Endothelial cell of umbilical vein (primary cell): ENCODE results near the gene MAPK11. TPM values are rescaled to one million over a fixed set of nuclear protein-coding genes. Genes with fewer than 3 reads are reported as not detected.

Source experiments
- BruUV-seq: library from RNA; stranded (reverse); fragments of 400-500 nt; replicated peaks from 2 replicates; lab custom pipeline; 2021; lab: Mats Ljungman, UMichigan
- CTCF ChIA-PET: fragments of 300-600, 350-600 bp; sonication (Branson Sonifier 250); formaldehyde crosslinking; loops from one replicate; lab custom pipeline; 2021; ENCODE audit warnings: antibody characterized with exemption, inconsistent platforms; lab: Charles Lee
- POLR2A ChIA-PET: fragments of 300-600, 350-600 bp; sonication (Branson Sonifier 250); formaldehyde crosslinking; loops from one replicate; lab custom pipeline; 2021; ENCODE audit warnings: antibody characterized with exemption, inconsistent platforms; lab: Charles Lee
- DNase-seq: peaks from one replicate; pipeline ENCODE4 v3.0.0-alpha.2; 2011; ENCODE audit warnings: low read depth, low spot score
- FAIRE-seq: peaks from 2 replicates; lab custom pipeline; 2011; peaks lifted over from hg19 to GRCh38; lab: Jason Lieb, UNC
- H2AFZ ChIP-seq: 2 replicates; pipeline ENCODE4 v1.6.0; 2012; ENCODE audit warnings: low read depth, low read length, control low read depth, inconsistent platforms
- H3K27ac ChIP-seq: 2 replicates; pipeline ENCODE4 v1.5.1; 2011; ENCODE audit warnings: low read depth, mild to moderate bottlenecking, control low read depth, low read length, moderate library complexity; ENCODE audit not compliant: insufficient read depth
- H3K27me3 ChIP-seq, 2 experiments: 2 replicates each; pipeline versions ENCODE4 v1.6.0 to v1.6.1; 2011; ENCODE audit warnings: low read length in 2 of 2, mixed read lengths in 1 of 2; ENCODE audit not compliant: control insufficient read depth in 2 of 2, insufficient read depth in 2 of 2
- H3K36me3 ChIP-seq, 2 experiments: 2 replicates in 1 of 2; 3 replicates in 1 of 2; pipeline ENCODE4 v1.5.1; 2011; ENCODE audit warnings: low read length in 2 of 2, mild to moderate bottlenecking in 1 of 2, moderate library complexity in 1 of 2; ENCODE audit not compliant: control insufficient read depth in 2 of 2, insufficient read depth in 2 of 2; ENCODE audit errors: extremely low read depth in 1 of 2
- H3K4me1 ChIP-seq: 3 replicates; pipeline ENCODE4 v1.5.1; 2011; ENCODE audit warnings: mild to moderate bottlenecking, low read length; ENCODE audit not compliant: control insufficient read depth, insufficient read depth; ENCODE audit errors: extremely low read depth
- H3K4me2 ChIP-seq: 2 replicates; pipeline ENCODE4 v1.6.1; 2011; ENCODE audit warnings: low read length, control low read depth, mixed read lengths; ENCODE audit not compliant: insufficient read depth
- H3K4me3 ChIP-seq, 3 experiments: fragments of 200-600 bp in 1 of 3; sonication (generic), shearing (Covaris generic) in 1 of 3; replicated peaks in 1 of 3; 2 replicates each; pipeline ENCODE4 v1.5.1; 2011 to 2016; ENCODE audit warnings: control low read depth in 3 of 3, low read length in 3 of 3, mild to moderate bottlenecking in 2 of 3, inconsistent platforms in 1 of 3, low read depth in 1 of 3, moderate library complexity in 1 of 3; ENCODE audit not compliant: insufficient read depth in 1 of 3
- H3K79me2 ChIP-seq: 2 replicates; pipeline ENCODE4 v1.6.0; 2012; ENCODE audit warnings: low read length, inconsistent platforms; ENCODE audit not compliant: control insufficient read depth, insufficient read depth
- H3K9ac ChIP-seq: replicated peaks from 2 replicates; pipeline ENCODE3; 2011; ENCODE audit warnings: low read length, control low read depth; ENCODE audit not compliant: insufficient read depth; ENCODE audit errors: extremely low read depth
- H3K9me1 ChIP-seq: replicated peaks from 3 replicates; pipeline ENCODE4 v1.6.0; 2011; ENCODE audit warnings: mild to moderate bottlenecking, low read length; ENCODE audit not compliant: control insufficient read depth, insufficient read depth; ENCODE audit errors: extremely low read depth
- H3K9me3 ChIP-seq: replicated peaks from 2 replicates; pipeline ENCODE4 v1.5.1; 2012; ENCODE audit warnings: low read length, inconsistent platforms; ENCODE audit not compliant: control insufficient read depth, insufficient read depth
- H4K20me1 ChIP-seq: replicated peaks from 2 replicates; pipeline ENCODE3; 2011; ENCODE audit warnings: mild to moderate bottlenecking, low read length; ENCODE audit not compliant: control insufficient read depth, insufficient read depth; ENCODE audit errors: extremely low read depth
- EZH2 ChIP-seq: IDR thresholded peaks from 2 replicates; pipeline ENCODE4 v1.6.1; 2012; ENCODE audit warnings: borderline replicate concordance, low read depth, mild to moderate bottlenecking, moderate library complexity, low read length, inconsistent platforms; ENCODE audit not compliant: severe bottlenecking
- FOS ChIP-seq: IDR thresholded peaks from 2 replicates; pipeline ENCODE4 v1.6.1; 2011; ENCODE audit warnings: mild to moderate bottlenecking, low read length, moderate library complexity, borderline replicate concordance; ENCODE audit not compliant: insufficient read depth
- GATA2 ChIP-seq: IDR thresholded peaks from 2 replicates; pipeline ENCODE4 v1.7.0; 2011; ENCODE audit warnings: low read depth, mild to moderate bottlenecking, moderate library complexity, mixed read lengths, low read length; ENCODE audit not compliant: insufficient read length, insufficient read depth
- JUN ChIP-seq: IDR thresholded peaks from 2 replicates; pipeline ENCODE4 v1.6.1; 2011; ENCODE audit warnings: borderline replicate concordance, low read depth; ENCODE audit not compliant: insufficient read length, insufficient read depth
- MYC ChIP-seq: IDR thresholded peaks from one replicate; pipeline ENCODE4 v1.6.1; 2011; ENCODE audit warnings: mild to moderate bottlenecking, low read depth, low read length
- POLR2A ChIP-seq: IDR thresholded peaks from 2 replicates; pipeline ENCODE4 v1.6.1; 2012; ENCODE audit warnings: low read depth, mild to moderate bottlenecking, control low read depth, low read length
- POLR2AphosphoS5 ChIP-seq: IDR thresholded peaks from 2 replicates; pipeline ENCODE4 v1.6.1; 2012; ENCODE audit warnings: low read depth, mild to moderate bottlenecking, control low read depth, low read length, moderate library complexity; ENCODE audit not compliant: insufficient read depth
- dilution Hi-C: fragments of 300-500 bp; cut with MboI; formaldehyde crosslinking; loops from one replicate; pipeline ENCODE4 v1.15.0; 2019; ENCODE audit warnings: low sequenced_read_pairs; ENCODE audit not compliant: extremely low pct_ligation_motif_present
- intact Hi-C: fragments of 100-400 bp; cut with micrococcal nuclease; formaldehyde crosslinking; loops from one replicate; pipeline ENCODE4 v1.10.0; 2022
- polyA plus RNA-seq, 4 experiments: library from polyadenylated mRNA; depleted of rRNA in 3 of 4; stranded (reverse) in 3 of 4; unstranded in 1 of 4; fragments of >200 nt; gene quantifications; 2 replicates each; pipeline versions ENCODE4 v1.2.1 to v1.2.3, GENCODE V29; 2011 to 2012; ENCODE audit warnings: missing spikeins in 1 of 4
- total RNA-seq: library from RNA; stranded (reverse); gene quantifications from 2 replicates; pipeline ENCODE4 v1.2.3, GENCODE V29; 2021
- TF ChIP-seq, protein P1 (sequence below), 2 donors: IDR thresholded peaks; 1 replicate in 1 of 2; 2 replicates in 1 of 2; pipeline ENCODE4 v1.5.1; 2011; ENCODE audit warnings: low read length in 2 of 2, mild to moderate bottlenecking in 2 of 2, moderate library complexity in 2 of 2, control low read depth in 1 of 2, inconsistent platforms in 1 of 2, low read depth in 1 of 2; ENCODE audit not compliant: insufficient read depth in 1 of 2; ENCODE audit errors: extremely low read depth in 1 of 2
- TF ChIP-seq, protein P2 (sequence below): IDR thresholded peaks from 2 replicates; pipeline ENCODE4 v1.6.1; 2011; ENCODE audit not compliant: insufficient read depth, insufficient read length

The MAPK11 gene
- total and polyA plus RNA-seq, 2 donors (not counting 3 experiments of a cell fraction or from before 2014, with no cell fraction given), result 22.8 to 26.3 TPM

DNA sequence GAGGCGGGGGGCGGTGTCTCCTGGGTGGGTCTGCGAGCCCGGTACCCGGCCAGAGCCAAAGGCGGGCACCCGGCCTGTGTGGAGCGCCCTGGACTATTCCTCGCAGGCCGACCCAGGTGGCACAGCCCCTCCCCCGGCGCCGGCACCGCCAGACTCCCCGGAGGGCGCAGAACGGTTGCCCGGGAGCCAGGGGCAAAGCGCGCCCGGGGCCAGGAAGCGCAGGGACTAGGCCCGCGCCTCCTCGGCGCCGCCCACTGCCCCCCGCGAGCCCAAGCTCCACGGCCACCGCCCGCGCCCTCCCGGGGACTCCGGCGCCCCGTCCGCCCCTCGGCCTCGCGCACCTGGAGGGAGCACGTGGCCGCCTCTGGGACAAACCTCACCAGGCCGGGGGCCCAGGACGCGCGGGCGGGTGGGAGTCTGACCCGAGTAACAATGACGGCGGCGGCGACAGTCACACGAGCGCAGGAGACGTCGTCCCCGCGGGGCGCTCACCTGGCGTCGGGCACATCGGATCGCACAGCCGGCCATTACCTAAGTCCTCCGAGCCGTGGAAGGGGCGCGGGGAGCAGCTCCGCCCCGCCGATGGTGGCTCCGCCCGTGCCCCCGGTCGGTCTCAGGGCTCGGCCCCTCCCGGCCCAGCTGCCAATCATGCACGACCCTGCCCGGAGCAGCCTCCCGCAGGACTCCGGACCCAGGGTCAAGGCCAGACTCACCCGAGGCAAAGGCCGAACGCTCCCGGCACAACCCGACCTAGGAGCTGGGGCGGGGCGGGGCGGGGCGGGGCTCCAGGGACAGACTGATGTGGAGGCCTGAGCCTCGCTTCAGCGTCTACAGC is 29.8 kb upstream of the MAPK11 start:
- H3K4me2 ChIP-seq, result no peak overlapping the region
- no peak overlapping the region for H2AFZ ChIP-seq
- intact Hi-C loops (no loop called here), dilution Hi-C loops (no loop called here)
- DNase-seq (no peak), FAIRE-seq (no peak)
- no peak overlapping the region for H3K27ac ChIP-seq
- CTCF ChIA-PET, result no interaction called here
- H3K4me1 ChIP-seq, result peaks cover 12% of the 10 kb centered on the region
- H3K9me1 ChIP-seq, result no peaks in the 10 kb centered on the region
- no peaks in the 10 kb centered on the region for H3K9me3 ChIP-seq
- no peak overlapping the region for H3K4me3 ChIP-seq
- H3K27me3 ChIP-seq, result no peaks in the 10 kb centered on the region
- no peak overlapping the region for H3K9ac ChIP-seq
- peaks cover 0 to 5% of the 10 kb centered on the region in 2 experiments for H3K36me3 ChIP-seq
- H3K79me2 ChIP-seq, result peaks cover 91% of the 10 kb centered on the region
- POLR2A ChIA-PET, result no interaction called here
- no peaks in the 10 kb centered on the region for H4K20me1 ChIP-seq
- TF ChIP-seq, protein P1, sequence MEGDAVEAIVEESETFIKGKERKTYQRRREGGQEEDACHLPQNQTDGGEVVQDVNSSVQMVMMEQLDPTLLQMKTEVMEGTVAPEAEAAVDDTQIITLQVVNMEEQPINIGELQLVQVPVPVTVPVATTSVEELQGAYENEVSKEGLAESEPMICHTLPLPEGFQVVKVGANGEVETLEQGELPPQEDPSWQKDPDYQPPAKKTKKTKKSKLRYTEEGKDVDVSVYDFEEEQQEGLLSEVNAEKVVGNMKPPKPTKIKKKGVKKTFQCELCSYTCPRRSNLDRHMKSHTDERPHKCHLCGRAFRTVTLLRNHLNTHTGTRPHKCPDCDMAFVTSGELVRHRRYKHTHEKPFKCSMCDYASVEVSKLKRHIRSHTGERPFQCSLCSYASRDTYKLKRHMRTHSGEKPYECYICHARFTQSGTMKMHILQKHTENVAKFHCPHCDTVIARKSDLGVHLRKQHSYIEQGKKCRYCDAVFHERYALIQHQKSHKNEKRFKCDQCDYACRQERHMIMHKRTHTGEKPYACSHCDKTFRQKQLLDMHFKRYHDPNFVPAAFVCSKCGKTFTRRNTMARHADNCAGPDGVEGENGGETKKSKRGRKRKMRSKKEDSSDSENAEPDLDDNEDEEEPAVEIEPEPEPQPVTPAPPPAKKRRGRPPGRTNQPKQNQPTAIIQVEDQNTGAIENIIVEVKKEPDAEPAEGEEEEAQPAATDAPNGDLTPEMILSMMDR (IDR thresholded peaks at IDR 0.05; ENCODE audit: extremely low read depth in 1 of 2, insufficient read depth in 1 of 2, low read depth in 1 of 2, low read length in 2 of 2), result no peak
- no peak for TF ChIP-seq MYC
- TF ChIP-seq EZH2, result no peak
- TF ChIP-seq, protein P2, sequence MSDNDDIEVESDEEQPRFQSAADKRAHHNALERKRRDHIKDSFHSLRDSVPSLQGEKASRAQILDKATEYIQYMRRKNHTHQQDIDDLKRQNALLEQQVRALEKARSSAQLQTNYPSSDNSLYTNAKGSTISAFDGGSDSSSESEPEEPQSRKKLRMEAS, result no peak
- no peak for TF ChIP-seq POLR2A
- no peak for TF ChIP-seq FOS
- TF ChIP-seq POLR2AphosphoS5, result no peak
- TF ChIP-seq JUN, result no peak
- no peak for TF ChIP-seq GATA2
- no TSS peak for BruUV-seq
